Cardiac fibroblast (primary cell): ENCODE results near the gene AAK1.

ENCODE experiments used
- DNase-seq, 2 donors: peaks; one replicate each; pipeline versions ENCODE4 v3.0.0 to v3.0.0-alpha.2; 2010; ENCODE audit warnings: low read depth in 2 of 2
- H3K4me3 ChIP-seq, 2 donors: replicated peaks in 1 of 2; 1 replicate in 1 of 2; 2 replicates in 1 of 2; pipeline ENCODE4 v1.5.1; 2011; ENCODE audit warnings: low read depth in 2 of 2, low read length in 2 of 2, mild to moderate bottlenecking in 2 of 2, moderate library complexity in 1 of 2
- TF ChIP-seq, protein P1 (sequence below): IDR thresholded peaks from one replicate; pipeline ENCODE4 v1.5.1; 2011; ENCODE audit warnings: low read depth, mild to moderate bottlenecking, low read length, inconsistent platforms

Gene AAK1

GRCh38 chr2:69621440-69621839, 22.1 kb downstream of the AAK1 start:
- TF ChIP-seq, protein P1, sequence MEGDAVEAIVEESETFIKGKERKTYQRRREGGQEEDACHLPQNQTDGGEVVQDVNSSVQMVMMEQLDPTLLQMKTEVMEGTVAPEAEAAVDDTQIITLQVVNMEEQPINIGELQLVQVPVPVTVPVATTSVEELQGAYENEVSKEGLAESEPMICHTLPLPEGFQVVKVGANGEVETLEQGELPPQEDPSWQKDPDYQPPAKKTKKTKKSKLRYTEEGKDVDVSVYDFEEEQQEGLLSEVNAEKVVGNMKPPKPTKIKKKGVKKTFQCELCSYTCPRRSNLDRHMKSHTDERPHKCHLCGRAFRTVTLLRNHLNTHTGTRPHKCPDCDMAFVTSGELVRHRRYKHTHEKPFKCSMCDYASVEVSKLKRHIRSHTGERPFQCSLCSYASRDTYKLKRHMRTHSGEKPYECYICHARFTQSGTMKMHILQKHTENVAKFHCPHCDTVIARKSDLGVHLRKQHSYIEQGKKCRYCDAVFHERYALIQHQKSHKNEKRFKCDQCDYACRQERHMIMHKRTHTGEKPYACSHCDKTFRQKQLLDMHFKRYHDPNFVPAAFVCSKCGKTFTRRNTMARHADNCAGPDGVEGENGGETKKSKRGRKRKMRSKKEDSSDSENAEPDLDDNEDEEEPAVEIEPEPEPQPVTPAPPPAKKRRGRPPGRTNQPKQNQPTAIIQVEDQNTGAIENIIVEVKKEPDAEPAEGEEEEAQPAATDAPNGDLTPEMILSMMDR = no peak
- no peak overlapping the region for H3K4me3 ChIP-seq
- no peak for DNase-seq

DNA sequence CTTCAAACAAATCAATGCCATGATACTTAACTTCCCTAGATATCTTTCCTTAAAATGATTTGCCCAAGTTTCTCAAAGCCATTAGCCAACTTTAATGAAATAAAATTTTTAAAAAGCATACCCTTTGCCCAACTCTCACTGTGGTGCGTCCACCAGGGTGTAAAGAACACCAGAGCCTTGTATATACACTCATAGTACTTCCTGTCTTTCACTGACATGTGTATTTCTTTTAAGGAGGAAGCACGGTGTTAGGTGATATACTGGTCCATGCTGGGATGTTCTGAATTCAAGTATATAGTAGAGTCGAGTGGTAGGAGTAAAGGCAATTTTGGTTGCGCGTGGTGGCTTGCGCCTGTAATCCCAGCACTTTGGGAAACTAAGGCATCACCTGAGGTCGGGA, 22.7 kb downstream of the AAK1 start:
- no peak for DNase-seq
- H3K4me3 ChIP-seq = no peak overlapping the region
- TF ChIP-seq, protein P1 = no peak

DNA sequence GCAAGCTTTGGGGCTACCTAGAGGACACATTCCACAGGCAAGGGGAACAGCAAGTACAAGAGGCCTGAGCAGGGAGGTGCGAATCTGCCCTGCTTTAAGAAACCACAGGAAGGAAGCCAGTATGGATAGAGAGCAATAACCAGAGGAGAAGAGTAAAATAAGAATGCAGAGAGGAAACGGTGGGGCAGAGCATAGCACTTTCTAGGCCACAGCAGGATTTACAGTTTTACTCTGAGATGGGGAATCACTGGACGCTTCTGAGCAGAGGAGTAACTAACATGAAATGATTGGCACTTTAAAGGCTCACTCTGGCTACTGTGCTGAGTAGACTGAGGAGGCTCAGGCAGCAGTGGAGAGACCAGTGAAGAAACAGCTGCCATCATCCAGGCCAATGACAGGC, 23.8 kb downstream of the AAK1 start:
- H3K4me3 ChIP-seq = no peak overlapping the region
- TF ChIP-seq, protein P1 = no peak
- no peak for DNase-seq

DNA sequence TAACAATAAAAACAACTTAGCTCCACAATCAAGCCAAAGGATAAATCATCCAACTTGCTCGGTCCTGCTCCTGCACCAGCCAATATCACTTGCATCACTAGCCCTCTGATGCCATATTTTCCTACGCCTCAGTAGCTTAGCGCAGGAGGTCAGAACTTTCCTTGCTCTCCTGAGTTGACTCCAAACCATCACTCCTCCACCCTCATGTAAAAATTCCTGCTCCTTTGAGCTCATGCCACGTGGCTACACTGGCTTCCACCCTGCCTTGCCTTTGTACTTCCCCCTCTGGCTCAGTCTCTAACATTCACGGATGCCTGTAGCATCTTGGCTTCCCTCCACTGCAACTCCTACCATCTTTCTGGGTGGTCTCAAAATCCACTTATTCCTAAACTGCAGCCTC, 25.2 kb downstream of the AAK1 start:
- TF ChIP-seq, protein P1 = no peak
- DNase-seq = peak in 1 of 2 donors; percentile 21
- no peak overlapping the region for H3K4me3 ChIP-seq

DNA sequence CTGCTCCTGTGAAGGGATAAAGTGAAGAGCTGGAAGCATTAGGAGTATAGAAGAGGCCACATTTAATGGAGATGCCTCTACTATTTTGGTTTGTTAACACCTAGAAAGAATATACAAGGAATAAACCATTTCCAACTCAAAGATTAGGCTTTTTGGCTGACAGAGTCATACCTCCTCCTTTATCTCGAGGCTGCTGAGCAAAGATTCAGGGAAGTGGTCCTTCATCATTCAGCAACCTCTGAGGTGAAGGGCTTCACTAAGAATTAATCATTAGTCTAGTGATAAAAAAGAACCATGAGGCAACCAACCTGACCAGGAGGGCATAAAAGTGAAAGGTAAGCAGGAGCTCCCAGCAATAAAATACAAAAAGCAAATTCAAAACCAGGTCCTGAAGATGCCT, 25.8 kb downstream of the AAK1 start:
- TF ChIP-seq, protein P1 = no peak
- DNase-seq = no peak
- H3K4me3 ChIP-seq = no peak overlapping the region

DNA sequence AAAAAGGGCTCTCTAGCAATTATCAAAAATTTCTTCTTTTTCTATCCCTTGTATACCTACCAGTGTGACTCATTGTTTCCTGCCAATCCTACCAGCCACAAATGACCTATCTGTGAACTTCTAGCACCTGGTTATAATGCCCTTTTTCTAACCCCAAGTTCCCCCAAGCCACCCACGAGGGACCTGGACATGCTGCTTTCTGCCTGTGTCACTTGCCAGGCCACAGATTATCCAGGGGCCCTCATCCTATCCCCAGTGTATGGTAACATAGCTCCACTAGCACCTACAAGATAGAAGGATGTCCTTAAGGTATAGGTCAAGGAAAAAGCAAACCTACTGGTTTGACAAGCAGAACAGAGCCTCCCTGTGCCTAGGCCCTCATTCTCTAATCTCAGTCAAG, 26.8 kb downstream of the AAK1 start:
- H3K4me3 ChIP-seq = no peak overlapping the region
- TF ChIP-seq, protein P1 = no peak
- no peak for DNase-seq

GRCh38 chr2:69615969-69616368, 27.6 kb downstream of the AAK1 start:
- no peak overlapping the region for H3K4me3 ChIP-seq
- TF ChIP-seq, protein P1 = no peak
- no peak for DNase-seq
